GOT3 (cell line): Measurements from ENCODE around the gene TPCN1.

Source experiments
- DNase-seq: peaks from one replicate; lab custom pipeline; 2025; ENCODE audit warnings: mixed read lengths; lab: John Stamatoyannopoulos, UW

Gene TPCN1

DNA sequence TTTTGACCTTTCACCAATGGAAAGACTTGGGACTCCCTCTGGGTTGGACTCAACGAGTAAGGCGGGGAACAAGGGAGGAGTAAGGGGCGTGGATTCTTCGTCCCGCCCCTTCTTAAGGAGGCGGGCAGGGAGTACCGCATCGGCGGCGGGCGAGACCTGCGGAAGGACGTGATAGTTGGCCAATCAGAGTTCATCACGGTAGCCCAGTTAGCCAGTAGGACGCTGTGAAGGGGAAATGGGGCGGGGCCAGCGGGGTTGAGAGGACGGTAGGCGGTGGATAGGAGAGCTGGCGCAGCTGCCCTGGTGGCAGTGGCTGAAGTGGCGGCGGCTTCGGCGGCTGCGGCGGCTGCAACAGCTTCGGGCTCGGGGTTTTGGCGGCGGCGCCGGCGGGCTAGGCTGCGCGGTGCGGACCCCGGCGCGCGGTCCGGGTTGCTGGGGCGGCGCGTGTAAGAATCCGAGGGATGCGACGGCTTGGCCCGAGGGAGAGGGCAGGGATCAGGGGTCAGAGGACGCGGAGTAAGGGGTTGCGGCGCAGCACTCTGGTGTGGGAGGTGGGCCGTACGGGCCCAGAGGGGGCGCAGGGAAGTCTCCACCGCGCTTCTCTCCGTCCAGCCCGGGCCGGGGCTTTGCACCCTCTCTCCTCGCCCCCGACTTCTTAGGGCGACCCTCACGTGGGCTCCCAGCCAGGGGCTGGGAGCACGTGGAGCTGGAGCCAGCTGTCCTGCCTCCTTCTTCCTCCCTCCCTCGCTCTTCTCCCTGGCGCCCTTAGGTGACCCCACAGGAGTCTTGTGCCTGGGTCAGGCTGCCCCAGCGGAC, at the start of gene TPCN1:
Gene TPCN1 (plus strand): TSS at position 284 of the 816 bp plus-strand sequence. CDS start 5,389 bp downstream, outside the sequence.
- peak; percentile 98 for DNase-seq

DNA sequence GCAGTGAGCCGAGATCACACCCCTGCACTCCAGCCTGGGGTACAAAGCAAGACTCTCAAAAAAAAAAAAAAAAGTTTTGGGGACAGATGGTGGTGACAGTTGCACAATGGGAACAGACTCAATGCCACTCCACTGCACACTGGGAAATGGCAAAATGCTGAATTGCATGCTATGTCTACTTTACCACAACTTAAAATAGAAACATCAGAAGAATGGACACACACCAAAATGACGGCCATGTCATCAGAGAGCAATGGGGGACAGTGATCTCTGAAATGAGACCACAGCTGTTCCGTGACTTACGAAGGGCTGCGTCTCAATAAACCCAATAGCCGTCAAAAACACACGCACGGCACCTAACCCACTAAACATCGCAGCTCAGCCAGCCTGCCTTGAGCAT, 49.7 kb upstream of the TPCN1 start:
- no peak for DNase-seq

GRCh38 chr12:113172185-113172584, 49.1 kb upstream of the TPCN1 start:
- no peak for DNase-seq

DNA sequence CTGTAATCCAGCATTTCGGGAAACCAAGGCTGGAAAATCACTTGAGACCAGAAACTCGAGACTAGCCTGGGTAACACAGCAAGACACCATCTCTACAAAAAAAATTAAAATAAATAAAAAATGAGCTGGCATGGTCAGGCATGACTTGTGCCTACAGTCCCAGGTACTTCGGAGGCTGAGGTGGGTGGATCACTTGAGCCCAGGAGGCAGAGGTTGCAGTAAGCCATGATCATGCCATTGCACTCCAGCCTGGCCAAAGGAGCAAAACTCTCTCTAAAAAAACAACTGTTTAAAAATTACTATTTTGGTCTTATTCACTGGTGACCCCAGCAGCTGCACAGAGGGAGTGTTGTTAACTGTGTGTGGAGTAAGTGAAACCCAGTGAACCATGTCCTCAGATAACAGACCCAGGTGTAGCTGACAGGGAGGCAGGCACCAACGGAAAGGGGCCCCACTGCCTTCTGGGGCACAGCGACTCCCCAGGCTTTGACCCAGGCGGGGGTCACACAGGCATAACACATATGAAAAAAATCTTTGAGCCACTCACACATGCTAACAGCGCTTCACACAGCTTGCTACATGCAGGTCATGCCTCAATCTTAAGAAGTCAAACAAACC, 48.1 kb upstream of the TPCN1 start:
- no peak for DNase-seq

DNA sequence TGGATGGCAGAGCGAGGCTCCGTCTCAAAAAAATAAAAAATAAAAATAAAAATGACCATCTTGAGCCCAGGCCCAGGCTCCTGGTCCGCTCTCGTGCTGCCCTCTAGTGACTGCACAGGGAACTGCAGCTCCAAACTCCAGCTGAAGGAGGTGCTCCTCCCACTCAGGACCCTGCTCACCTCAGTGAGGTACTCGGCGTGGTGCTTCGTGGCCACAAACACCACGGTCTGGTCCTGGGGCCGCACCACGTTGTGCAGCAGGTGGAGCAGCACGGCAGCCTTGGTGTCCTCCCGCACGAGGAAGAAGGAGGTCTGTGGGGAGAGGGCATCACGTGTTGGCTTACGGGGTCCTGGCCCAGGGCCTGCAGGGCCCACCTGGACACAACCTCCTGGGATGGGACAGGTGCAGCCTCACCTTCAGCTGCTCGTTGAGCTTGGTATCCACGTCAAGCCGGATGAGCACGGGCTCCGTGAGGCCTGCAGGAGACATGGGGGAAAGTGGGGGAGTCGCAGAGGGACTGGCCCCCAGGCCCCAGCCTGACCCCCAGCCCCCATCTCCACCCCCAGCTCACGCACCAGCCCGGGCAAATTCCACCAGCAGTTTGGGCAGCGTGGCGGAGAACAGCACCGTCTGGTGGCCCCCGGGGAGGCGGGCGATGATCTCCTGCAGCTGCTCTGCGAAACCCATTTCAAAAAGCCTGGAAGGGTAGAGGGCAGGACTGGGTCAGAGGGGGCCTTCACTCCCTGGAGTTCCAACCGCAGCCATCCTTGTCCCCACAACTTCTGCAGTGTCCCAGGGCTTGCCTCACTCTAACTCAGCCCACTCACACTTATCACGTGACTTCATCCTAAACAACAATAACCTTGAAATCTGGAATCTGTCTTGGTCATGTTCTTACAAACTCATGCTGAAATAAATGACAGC, 46.5 kb upstream of the TPCN1 start:
- peak; percentile 22 for DNase-seq

- no peak for DNase-seq
Measured at GRCh38 chr12:113179023-113179422, 42.2 kb upstream of the TPCN1 start.

- DNase-seq: no peak
Measured at GRCh38 chr12:113180333-113180732, 40.9 kb upstream of the TPCN1 start.

- no peak for DNase-seq
Measured at GRCh38 chr12:113181975-113182374, 39.3 kb upstream of the TPCN1 start.

DNA sequence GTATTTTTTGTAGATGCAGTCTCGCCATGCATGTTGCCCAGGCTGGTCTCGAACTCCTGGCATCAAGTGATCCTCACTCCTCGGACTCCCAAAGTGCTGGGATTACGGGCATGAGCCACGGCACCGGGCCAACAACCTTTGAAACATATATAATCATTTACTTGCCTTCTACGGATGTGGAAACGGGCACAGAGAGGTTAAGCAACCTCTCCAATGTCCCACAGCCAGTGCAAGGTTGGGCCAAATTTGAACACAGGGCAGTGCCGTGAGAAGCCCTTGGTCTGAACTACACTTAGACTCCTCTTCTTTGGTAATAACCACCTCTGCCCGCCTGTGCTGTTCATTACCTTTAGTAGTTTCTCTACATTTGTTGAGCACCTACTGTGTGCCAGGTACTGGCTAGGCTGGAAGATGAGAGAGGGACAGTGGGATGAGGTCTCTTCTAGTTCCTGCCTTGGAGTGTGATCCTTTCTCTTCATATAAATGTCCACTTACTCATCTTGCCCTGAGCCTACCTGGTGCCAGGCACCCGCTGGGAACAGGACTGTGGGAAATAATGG, 38.2 kb upstream of the TPCN1 start:
- DNase-seq: no peak

GRCh38 chr12:113184098-113184899, 37.0 kb upstream of the TPCN1 start:
- DNase-seq: no peak

DNA sequence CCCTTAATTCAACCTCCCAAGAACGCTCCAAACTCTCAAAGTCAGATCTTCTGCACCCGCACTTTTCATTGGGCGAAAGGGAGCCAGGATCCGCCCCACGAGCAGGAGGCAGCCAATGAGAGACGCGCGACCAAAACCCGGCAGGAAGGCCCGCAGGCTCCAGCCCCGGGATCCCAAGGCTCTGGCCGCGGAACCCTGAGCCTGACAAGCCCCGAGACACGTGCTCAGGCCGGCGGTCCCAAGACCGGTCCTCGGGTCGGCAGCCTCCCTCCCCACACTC, 36.4 kb upstream of the TPCN1 start:
- DNase-seq: peak; percentile 80

DNA sequence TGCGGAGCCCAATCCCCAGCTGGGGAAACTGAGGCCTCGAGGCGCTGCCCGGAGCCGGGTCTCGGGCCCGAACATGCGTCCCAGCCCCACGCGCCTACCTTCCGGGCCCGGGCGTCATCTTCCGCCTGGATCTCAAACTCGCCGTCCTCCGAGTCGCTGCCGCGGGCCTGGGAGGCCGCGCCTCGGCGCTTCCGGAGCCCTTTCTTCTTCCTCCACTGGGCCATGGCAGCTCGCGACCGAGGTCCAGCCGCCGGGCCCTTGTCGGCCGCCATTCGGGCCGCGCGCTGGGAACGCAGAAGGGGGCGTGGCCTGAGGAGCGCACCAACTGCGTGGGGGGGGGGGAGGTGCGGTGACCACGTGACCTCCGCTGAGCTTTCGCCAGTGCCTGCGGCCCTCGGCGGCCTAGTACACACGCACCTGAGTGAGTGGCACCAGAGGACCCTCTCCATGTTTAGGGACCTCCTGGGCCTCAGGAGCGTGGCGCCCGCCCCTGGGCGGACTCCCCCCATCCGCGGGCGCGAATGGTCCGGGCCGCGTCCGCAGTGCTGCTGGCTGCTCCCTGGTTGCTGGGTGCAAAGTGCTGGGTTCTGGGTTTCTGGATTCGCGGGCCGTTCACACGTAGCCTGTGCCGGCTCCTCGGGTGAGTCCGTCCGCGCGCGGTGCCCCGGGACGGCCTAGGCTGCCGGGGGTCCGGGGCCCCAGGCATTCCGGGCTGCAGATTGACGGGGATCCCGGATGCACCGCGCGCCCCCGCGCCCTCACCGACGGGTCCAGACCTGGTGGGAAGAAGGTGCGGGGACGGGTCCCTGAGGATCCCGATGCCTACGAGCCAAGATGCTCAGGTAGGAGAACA, 35.9 kb upstream of the TPCN1 start, which contains the start of the genes DDX54 and RITA1:
Gene DDX54 (minus strand): TSS at position 299 of the 853 bp plus-strand sequence. CDS start 27 bp downstream, at position 272.
Gene RITA1 (plus strand): TSS at position 542 of the 853 bp plus-strand sequence. CDS start 1,026 bp downstream, outside the sequence.
- peak; percentile 73 for DNase-seq

GRCh38 chr12:113186033-113186365, 35.3 kb upstream of the TPCN1 start:
- no peak for DNase-seq

GRCh38 chr12:113186666-113187325, 34.5 kb upstream of the TPCN1 start:
- no peak for DNase-seq

GRCh38 chr12:113189361-113189760, 31.9 kb upstream of the TPCN1 start:
- DNase-seq: no peak

DNA sequence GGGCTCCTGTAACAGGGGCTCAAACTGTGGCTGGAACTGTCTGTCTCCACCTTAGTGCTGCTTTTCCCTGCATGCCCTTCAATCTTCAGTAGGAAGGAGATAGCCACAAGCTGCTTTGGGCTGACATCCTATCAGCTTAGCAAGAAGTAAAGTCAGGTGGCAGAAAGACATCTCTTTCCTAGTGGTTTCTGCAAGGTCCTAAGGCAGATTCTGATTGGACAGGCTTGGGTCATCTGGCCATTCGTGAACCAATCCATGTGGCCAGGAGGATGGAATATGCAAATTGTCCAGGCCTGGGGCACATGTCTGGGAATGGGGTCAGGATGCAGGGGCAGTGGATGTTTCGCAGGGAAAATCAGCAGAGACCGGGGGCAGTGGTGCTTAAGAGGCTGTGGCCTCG, 30.5 kb upstream of the TPCN1 start:
- DNase-seq: no peak

DNA sequence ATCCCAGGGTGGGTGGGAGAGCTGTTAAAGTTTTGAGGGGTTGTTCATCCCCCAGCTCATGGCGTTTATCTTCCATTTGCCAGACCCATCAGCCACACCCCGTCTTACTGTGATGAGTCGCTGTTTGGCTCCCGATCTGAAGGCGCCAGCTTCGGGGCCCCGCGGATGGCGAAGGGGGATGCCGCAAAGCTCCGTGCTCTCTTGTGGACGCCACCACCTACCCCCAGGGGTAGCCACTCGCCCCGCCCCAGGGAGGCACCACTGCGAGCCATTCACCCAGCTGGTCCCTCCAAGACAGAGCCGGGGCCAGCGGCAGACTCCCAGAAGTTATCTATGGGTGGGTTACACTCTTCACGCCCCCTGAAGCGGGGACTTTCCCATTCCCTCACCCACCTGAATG, 30.0 kb upstream of the TPCN1 start:
- no peak for DNase-seq

DNA sequence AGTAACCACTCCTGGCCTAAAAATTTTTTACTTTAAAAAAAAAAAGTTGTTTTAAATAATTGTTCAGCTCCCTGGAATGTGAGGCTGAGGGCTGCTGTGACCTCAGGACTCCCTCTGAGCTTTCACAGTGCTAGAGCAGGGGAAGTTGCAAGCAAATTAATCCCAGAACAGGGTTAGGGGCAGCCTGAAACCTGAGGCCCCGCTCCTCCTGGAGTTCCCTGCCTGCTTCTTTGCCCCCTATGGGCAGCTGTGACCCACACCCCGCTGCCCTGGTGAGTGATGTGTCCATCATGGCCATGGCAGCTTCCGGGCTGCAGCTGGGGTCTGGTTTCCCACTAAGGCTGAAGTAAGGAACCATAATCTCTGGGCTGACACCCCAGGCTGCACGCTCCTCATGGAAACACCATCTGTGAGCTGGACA, 26.3 kb upstream of the TPCN1 start:
- DNase-seq: no peak

DNA sequence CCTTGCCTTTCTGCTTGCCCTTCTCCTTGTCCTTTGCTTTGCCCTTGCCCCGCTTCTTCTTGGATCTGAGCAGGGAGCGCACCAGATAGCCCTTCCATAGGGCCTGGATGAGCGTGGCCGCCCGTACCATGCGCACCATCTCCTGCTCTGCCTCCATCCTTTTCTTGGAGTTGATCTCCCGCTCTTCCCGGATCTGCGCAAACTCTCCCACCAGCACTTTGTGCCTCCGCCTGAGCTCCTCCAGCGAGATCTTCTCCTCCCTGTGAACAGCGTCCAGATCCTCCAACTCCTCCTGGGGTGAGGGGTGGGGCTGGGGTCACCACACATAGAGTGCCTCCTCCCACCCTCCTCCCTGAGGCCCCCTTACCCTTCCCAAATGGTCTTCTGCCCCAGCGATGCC, 25.7 kb upstream of the TPCN1 start:
- DNase-seq: no peak

DNA sequence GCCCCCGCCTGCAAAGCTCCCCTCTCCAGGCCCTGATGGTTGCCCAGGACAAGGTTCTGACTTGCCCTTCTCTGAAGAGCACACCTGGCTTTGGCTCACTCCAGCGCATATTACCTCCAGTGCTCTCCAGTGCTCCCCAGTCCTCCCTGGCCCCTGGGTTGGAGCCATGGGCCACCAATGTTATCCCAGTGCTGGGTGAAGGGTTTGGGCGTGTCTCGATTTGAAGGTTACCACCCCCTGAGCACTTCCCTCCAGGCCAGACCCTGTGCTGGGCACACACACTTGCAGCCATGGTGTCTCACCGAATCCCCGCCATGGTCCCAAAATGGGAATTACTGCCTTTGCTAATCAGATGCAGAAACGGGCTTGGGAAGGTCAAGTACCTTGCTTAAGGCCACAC, 24.7 kb upstream of the TPCN1 start:
- no peak for DNase-seq
